T47D (cell line): ENCODE measurements around the gene DTNBP1.

Experiments used
- DNase-seq, 2 experiments: peaks; one replicate each; pipeline versions ENCODE4 v3.0.0 to v3.0.0-alpha.2; 2011 to 2012; ENCODE audit warnings: low read depth in 1 of 2, low spot score in 1 of 2
- JUND ChIP-seq: IDR thresholded peaks from 2 replicates; pipeline ENCODE4 v1.6.1; 2012; ENCODE audit warnings: low read depth
- in situ Hi-C: cut with HindIII; loops from 2 replicates; pipeline ENCODE4 v1.10.0; 2016; ENCODE audit warnings: low sequenced_read_pairs, low pct_unique_long_range_greater_than_20kb

The DTNBP1 gene

GRCh38 chr6:15534974-15535373, 127.9 kb downstream of the DTNBP1 start:
- no peak for TF ChIP-seq JUND
- no peak for DNase-seq
- in situ Hi-C loops = no loop called here

GRCh38 chr6:15533379-15534026, 129.3 kb downstream of the DTNBP1 start:
- in situ Hi-C loops = no loop called here
- no peak for TF ChIP-seq JUND
- no peak for DNase-seq

GRCh38 chr6:15531973-15532372, 130.9 kb downstream of the DTNBP1 start:
- TF ChIP-seq JUND = no peak
- DNase-seq = no peak
- in situ Hi-C loops = no loop called here

- DNase-seq = no peak
- TF ChIP-seq JUND = no peak
- in situ Hi-C loops = no loop called here
These were observed 132.4 kb downstream of the DTNBP1 start for GRCh38 chr6:15530411-15530810.

- TF ChIP-seq JUND = no peak
- no peak for DNase-seq
- in situ Hi-C loops = no loop called here
These were observed 134.0 kb downstream of the DTNBP1 start for GRCh38 chr6:15528870-15529269.

GRCh38 chr6:15527838-15528617, 134.8 kb downstream of the DTNBP1 start:
- DNase-seq = no peak
- in situ Hi-C loops = no loop called here
- TF ChIP-seq JUND = no peak

GRCh38 chr6:15526212-15526701, 136.6 kb downstream of the DTNBP1 start:
- in situ Hi-C loops = no loop called here
- no peak for DNase-seq
- TF ChIP-seq JUND = no peak

- TF ChIP-seq JUND = no peak
- DNase-seq = no peak
- in situ Hi-C loops = no loop called here
These were observed 137.9 kb downstream of the DTNBP1 start for GRCh38 chr6:15524861-15525401.

- no peak for TF ChIP-seq JUND
- no peak for DNase-seq
- in situ Hi-C loops = no loop called here
These were observed 138.9 kb downstream of the DTNBP1 start for GRCh38 chr6:15523679-15524630.

GRCh38 chr6:15522856-15523529, 139.8 kb downstream of the DTNBP1 start:
- in situ Hi-C loops = no loop called here
- DNase-seq = no peak
- no peak for TF ChIP-seq JUND

- in situ Hi-C loops = no loop called here
These were observed 140.4 kb downstream of the DTNBP1 start for GRCh38 chr6:15522427-15522826.

GRCh38 chr6:15522026-15522425, 140.8 kb downstream of the DTNBP1 start:
- TF ChIP-seq JUND = no peak
- in situ Hi-C loops = no loop called here
- DNase-seq = no peak

More at GRCh38 chr6:15522427-15522826, 140.4 kb downstream of the DTNBP1 start:
- no peak for TF ChIP-seq JUND
- no peak for DNase-seq
